ENCODE data around the gene BPHL.
"Not testable (repeated sequence)": the region's sequence is repeated elsewhere in the genome, so short reads cannot be mapped to it uniquely, and the experiment has no call there.

The BPHL gene

DNA sequence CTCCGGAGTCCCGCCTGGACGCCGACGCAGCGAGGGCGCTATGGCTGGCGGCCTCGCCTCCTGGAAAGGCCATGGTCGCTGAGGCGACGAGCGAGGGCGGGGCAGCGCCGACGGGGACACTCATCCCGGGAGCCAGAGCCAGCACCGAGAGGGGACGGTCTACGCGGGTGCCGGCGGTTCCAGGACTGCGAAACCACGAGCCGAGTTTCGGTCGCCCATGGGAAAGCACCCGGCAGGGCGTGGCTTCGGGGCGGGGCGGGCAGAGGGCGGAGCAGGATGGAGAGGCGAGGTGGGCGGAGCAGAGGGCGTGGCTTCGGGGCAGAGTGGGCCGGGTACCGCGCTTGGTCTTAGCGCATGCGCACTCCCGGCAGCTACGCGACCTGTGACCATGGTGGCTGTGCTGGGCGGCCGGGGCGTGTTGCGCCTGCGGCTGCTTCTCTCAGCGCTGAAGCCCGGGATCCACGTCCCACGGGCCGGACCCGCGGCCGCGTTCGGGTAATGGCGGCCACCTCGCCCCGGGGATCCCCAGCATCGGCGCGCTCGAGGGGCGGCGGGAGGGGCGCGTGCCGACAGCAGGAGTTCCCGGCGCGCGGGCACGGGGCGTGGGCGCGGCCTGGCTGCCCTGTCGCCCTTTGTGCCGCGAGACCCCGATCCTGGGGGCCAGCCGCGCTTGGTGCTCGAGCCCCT lies at the start of gene BPHL:
TSS of gene BPHL (plus strand) at position 359 of the 687 bp plus-strand sequence. CDS start at position 389, 30 bp downstream.
- peak; percentile 83 for DNase-seq

DNA sequence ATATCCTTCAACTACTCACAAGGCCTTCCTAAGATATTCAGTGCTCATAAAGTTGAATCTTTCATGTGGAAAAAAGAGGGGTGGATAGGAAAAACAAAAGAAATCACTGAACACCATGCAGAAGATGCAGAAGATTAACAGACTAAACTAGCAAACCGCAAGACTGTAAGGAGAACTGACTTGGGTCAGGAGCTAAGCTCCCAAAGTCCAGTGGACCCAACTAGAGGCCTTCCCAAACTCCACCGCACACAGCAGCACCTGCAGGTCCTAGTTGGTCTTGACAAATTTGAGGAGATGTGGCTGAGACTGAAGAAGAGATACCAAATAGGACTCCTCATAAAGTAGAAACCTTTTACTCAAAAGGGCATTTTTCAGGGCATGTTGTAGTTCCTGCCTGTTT lies 46.9 kb upstream of the BPHL start:
- DNase-seq = no peak

DNA sequence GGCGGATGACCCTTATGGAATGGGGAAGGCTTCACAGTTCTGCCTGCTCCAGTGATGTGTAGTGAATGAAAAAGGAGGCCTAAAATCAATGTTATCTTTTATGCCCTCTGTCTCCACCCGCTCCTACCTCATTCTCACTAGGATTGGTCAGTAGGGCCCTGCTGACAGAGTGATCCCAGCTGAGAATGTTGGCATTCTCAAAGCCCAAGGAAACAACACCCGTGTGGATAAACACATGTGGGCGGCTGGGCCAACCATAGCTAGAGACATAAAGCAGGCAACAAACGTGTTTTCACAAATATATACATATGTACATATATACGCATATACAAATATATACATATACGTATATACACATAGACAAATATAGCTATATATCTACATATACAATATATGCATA lies 45.7 kb upstream of the BPHL start:
- DNase-seq = no peak

DNA sequence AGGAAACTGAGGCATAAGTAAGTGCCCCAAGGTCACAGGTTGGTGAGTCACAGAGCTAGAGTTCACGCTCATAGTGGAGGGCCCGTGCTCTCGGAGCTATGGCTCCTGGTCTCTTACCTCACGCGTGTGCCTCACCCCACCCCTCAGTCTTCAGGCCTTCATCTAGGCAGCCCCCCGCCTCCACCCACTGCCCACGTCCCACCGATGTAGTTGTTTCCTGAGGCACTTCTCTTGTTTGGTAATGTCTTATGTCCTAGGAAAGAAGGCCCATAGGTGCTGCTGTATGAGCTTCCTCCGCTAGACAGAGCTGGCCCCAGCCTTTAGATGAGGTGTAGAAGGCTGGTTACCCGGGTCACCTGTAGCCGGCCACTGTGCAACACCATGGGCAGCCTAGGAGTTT lies 45.1 kb upstream of the BPHL start:
- no peak for DNase-seq

DNA sequence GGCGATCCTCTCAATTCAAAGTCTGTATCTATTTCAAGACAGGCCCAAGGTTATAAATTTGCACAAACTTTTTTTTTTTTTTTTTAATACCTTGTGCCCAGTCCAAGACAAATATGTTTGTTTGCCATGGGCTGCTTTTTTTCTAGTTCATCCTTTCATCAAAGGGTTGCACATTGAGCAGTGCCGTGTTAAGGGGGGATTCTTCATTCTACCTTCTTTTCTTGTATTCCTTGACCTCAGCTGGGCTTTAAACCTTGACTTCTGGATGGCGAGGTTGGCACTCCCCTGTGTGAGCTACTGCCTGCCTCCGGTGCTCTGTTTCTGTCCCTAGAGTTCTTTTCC lies 42.8 kb upstream of the BPHL start:
- DNase-seq = no peak

DNA sequence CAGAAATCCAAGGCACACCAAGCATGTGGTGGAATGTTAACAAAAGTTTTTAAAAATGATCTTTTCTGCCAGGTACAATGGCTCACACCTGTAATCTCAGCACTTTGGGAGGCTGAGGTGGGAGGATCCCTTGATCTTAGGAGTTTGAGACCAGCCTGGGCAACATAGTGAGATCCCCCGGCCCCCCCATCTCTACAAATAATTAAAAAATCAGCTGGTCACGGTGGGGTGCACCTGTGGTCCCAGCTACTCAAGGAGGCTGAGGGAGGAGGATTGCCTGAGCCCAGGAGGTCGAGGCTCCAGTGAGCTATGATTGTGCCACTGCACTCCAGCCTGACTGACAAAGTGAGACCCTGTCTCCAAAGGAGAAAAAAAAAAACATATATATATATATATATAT lies 42.2 kb upstream of the BPHL start:
- DNase-seq = no peak

DNA sequence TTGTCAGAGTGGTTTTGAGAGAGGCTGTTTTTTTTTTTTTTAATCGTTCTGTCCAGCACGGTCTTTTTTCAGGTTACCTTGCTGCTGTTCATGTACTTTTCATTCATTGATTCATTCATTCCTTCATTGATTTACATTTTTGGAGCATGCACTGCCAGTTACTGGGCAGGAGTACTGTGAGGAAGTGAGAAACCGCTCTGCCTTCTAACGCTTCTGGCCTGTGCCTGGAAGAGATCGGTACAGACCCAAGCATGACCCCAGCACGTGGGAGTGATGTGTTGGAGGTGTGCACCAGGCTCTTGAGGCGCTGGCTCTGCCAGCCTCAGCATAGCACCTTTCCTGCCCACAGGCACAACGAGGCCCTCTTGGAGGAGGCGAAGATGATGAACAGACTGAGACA lies 41.1 kb upstream of the BPHL start:
- DNase-seq = no peak

DNA sequence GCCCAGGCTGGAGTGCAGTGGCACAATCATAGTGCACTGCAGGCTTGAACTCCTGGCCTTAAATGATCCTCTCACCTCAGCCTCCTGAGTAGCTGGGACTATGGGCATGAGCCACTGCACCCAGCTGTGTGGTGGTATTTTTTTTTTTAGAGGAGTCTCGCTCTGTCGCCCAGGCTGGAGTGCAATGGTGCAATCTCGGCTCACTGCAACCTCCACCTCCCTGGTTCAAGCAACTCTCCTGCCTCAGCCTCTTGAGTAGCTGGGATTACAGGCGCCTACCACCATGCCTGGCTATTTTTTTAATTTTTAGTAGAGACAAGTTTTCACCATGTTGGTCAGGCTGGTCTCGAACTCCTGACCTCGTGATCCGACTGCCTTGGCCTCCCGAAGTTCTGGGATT lies 39.6 kb upstream of the BPHL start:
- not testable (repeated sequence) for DNase-seq

DNA sequence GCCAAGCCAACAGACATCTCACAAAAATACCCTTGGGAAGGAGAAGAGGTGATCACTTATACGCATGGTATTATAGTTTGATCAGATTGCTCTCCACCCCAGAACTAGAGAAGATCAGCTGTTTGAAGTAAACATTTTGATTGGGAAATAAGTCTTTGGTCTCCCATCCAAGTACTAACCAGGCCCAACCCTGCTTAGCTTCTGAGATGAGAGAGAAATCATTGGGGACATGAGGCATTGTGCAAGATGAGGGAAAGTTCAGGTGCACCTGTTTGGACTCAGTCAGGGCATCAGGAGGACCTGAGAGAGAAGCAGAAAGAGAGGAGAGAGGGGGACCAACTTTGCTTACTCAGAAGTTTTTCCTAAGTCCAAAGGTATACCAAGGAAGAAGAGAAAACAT lies 38.8 kb upstream of the BPHL start:
- no peak for DNase-seq

DNA sequence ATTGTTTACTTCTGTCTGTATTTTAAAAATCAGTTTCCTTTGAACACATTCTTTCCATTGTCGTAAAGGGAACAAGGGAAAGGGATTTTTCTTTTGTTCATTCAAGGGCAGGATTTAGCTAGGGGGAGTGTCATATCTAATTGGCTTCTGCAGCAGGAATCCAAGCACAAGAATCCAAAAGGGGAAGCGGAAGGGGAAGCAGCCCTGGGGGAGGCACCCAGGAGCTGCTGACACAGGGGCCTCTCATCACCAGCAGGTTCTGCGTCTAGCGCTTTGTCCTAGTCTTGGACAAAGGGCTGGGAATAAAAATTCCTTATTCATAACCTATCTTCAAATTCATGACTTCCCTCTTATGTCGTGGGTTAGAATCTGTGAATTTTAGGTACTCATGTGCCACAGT lies 36.6 kb upstream of the BPHL start:
- DNase-seq = no peak

DNA sequence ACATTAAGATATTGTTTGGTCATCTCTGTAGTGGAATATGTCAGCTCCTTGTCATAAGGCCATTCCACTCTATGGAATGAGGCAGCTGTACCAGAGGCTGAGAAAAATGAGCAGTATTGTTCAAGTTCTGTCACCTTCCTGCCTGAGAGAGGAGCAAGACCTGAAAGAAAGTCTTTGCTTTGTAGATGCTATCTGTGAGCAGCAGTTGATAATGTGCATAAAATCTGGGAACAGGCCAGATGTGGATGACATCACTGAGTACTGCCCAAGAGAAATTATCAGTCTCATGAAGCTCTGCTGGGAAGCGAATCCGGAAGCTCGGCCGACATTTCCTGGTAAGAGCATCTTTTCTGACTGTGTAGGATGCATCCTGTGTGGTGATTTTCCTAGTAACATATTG lies 33.4 kb upstream of the BPHL start:
- no peak for DNase-seq

DNA sequence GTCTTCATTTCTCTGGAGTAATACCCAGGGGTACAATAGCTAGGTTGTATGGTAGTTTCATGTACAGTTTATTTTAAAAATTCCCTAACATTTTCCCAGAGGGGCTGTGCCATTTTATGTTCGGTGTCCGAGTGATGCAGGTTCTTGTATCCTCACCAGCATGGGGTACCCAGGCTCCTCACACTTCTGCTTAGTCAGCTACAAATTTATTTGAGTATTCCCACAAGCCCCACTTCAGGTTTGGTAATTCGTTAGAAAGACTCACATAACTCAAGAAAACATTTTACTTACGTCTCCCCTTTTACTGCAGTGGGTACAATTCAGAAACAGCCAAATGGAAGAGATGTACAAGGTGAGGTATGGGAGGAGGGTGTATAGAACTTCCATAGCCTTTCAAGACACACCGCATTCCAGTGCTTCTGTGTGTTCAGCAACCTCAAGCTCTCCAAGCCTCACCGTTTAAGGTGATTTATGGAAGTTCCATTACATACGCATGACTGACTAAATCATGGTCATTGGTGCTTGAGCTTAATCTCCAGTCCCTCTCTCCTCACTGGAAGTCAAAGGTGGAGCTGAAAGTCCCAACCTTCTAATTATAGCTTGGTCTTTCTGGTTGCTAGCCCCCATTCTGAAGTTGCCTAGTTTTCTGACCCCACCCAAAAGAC lies 32.1 kb upstream of the BPHL start:
- DNase-seq = no peak

DNA sequence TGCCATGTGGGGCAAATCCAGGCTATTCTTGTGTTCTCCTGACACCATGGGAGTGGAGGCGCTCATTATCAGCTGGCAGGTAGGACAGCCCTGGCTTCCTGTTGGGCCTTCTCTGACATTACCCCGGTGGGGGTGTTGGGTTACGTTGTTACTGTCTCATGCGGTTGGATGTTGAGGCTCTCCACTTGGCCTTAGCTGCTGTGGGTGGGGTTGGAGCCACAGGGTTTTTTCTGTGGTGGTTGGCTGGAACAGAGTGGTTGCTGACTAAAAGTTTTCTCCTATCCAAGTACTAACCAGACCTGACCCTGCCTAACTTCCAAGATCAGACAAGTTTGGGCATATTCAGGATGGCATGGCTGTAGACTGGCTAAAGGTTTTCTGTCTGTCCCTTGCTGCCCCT lies 30.1 kb upstream of the BPHL start:
- no peak for DNase-seq

DNA sequence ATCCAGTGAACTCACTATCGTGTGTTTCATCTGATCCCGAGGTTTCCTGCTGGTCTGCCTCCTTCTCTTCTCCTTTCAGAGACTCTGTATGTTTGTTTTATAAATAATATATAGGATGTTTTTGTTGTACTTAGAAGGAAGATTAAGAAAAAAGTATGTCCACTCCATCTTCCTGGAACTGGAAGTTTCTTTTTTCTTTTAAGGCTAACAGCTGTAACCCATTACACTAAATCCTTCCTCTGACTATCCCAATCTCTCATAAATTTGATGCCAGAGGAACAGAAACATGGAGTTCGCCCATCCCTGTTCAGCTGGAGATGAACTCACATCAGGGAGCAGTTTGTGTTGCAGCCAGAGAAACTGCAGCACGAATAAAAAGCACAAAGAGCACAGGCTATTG lies 29.5 kb upstream of the BPHL start:
- no peak for DNase-seq

DNA sequence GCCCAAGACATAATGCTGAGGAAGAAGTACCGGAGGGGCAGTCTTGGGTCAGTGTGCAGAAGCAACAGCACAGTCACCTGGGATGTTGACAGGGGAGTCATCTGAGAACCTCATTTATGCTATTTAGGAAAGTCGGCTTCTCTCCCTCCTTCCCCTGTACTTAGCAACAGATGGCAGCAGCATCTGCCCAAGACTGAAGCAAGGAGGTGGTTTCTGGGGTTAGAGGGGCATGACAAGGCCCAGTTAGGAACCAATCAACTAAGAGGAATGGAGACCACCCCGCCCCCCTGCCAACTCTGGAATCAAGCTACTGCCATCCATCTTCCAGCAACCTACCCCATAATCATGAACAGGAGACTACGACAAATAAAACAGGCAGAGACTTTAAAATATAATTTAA lies 28.5 kb upstream of the BPHL start:
- DNase-seq = no peak

DNA sequence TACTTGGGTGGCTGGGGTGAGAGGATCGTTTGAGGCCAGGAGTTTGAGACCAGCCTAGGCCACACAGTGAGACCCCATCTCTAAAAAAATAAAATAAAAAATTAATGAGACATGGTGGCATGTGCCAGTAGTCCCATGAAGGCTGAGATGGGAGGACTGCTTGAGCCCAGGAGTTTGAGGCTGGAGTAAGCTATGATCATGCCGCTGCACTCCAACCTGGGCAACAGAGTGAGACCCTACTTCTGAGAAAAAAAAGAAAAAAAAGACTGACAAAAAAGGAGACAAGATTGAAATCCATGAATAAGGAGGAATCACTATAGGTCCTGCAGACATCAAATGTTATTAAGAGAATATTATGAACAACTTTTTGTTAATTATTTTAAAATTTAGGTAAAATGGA lies 23.7 kb upstream of the BPHL start:
- DNase-seq = no peak

DNA sequence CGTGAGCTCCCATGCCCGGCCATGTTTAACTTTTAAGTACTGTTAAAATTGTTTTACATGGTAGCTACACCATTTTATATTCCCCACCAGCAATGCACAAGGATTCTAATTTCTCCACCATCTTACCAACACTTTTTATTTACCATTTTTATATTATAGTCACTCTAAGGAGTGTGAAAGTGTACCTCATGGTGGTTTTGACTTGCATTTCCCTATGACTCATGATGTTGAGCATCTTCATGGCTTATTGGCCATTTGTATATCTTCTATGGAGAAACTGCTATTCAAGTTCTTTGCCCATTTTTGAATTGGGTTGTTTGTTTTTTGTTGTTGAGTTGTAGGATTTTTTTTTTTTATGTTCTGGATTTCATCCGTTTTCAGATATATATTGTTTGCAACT lies 15.6 kb upstream of the BPHL start:
- no peak for DNase-seq

DNA sequence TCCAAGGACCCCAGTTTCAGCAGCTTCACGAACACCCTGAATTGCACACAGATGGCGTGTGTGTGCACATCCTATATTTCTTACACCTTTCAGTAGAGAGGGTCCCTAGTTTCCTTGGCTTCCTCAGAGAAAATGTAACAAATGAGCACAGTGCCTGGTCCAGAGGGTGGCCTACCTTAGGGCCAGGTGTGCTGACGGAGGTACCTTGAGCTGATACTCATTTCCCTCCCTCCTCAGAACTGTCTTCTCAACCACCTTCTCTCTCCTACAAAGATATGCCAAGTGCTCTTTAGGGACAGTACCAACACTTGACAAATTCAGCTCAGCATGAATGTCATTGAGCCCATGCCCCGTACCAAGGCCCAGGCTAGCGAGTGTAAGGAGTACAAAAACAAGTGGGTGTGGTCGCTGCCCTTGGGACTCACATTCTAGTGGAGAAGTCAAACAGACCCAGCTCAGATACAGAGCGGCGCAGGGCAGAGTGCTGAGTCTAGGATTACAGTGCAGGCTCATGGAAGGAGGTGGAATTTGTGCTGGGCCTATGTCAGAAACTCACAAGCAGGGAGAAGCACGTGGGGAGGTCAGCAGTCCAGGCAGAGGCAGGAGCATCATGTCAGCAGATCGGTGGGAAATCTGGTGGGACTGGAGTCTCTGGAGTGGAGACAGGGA lies 9.6 kb upstream of the BPHL start:
- no peak for DNase-seq

DNA sequence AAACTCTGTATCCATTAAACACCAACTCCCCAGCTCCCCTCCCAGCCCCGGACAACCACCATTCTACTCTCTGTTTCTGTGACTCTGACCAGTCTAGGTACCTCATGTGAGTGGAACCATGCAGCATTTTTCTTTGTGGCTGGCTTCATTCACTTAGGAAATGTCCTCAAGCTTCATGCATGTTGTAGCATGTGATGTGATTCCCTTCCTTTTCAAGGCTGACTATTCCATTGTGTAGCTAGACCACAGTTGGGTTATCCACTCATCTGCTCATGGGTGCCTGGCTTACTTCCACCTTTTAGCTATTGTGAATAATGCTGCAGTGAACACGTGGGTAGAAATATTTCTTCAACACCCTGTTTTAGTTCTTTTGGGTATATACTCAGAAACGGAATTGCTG lies 8.8 kb upstream of the BPHL start:
- no peak for DNase-seq

DNA sequence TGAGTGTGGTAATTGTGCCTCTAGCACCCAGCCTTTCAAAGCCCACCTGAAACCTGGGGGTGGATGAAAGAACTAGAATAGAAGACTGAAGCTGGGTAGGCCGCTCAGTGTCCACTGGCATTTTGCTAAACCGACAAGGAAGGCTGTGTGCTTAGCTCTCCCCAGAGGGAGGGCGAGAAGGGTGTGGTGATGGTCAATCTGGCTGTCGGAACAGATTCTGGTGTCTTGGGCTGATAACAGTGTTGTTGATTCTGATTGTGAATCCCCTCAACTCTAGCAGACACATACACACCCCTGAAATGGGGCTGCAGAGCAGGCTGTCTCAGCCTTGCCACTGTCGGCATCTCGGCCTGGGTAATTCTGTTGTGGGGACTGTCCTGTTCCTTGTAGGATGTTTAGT lies 4.1 kb upstream of the BPHL start:
- no peak for DNase-seq

DNA sequence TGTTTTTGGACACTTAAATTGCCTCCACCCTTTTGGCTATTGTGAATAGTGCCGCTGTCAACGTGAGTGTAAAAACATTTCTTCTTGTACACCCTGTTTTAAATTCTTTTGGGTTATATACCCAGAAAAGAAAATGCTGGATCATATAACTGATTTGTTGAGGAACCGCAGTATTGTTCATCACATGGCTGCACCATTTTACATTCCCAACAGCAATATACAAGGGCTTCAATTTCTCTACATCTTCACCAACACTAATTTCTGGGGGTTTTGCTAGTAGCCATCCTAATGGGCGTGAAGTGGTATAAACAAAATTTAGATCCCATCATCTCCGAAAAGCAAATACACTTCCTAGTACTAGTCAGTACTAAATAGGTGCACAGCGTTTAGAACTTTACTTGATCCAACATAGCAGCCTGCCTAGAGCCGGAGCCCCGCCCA lies 579 bp upstream of the BPHL start:
- DNase-seq = no peak

DNA sequence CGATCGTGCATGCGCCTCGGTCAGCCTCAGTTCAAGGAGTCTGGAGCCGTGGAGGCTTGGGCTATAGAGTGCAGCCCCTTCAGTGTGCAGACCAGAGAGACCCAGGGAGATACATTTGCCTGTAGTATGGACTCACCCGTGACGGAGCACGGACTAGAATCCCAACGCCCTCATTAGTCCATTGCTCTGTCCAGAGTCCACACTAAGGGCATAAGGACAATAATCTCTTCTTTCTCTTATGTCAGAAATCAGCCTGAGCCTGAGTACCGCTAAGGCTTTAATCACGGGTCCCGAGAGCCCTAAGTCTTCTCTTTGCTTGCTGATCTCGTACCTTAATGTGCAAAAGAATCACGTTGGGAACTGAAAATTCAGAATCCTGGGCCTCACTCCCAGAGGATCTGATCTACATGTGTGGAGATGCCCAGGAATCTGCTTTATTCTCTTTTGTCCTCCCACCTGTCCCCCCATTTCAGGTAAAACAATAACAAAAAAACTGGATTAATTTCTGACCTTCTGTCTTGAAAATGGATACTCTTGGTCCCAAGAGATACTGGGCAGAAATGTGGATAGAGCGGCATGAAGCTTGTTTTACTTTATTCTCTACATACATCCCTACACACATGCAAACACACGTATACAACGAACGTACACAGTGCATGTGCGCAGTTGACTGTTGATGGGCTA lies 671 bp downstream of the BPHL start:
- no peak for DNase-seq

DNA sequence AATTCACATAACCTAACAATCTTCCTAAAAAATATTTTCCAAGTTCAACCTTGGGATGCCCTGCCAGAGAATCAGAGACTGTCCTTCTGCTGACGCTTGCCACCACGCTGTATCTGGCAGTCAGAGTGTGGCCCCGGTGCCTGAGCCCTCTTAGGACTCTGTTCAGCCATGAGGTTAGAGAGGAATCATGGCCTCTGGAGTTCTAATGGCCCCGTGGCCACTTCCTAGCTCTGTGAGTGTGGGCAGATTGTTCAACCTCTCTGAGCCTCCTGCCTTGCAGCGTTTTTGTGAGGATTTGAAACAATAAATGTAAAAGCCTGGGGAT lies 2.2 kb downstream of the BPHL start:
- DNase-seq = no peak

DNA sequence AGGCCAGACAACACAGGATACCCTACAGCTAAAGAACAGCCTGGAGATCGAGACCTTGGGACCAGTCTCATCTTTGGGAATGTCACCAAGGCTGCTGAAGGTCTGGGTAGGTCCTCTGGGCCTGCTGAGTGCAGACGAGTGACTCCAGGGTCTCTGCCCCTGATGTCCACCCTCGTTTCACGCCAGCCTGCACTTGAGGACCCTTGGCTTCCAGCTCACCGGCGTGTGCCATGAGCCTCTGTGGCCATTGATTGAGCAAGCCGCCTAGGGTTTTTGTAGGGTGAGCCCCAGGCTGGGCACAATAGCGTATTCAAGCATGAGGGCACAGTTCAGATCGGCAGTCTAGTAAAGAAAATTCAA lies 4.3 kb downstream of the BPHL start:
- no peak for DNase-seq
